ENCODE measurements around the gene CLEC16A. TPM values are rescaled to one million over a fixed set of nuclear protein-coding genes. Genes with fewer than 3 reads are reported as not detected.

The CLEC16A gene
- total and polyA plus RNA-seq, 2 experiments from 2014 or later = 9.9 to 24.1 TPM

GRCh38 chr16:11129378-11129781, 185.0 kb downstream of the CLEC16A start:
- Histone ChIP-seq H3K4me3 (no peak overlapping the region), H3K4me1 (ENCODE audit: insufficient read depth) (0 out of 2 replicates have a peak, but pooled peaks cover 3% of the 10 kb centered on the region), H3K27me3 (ENCODE audit: insufficient read depth) (no peaks in the 10 kb centered on the region), H3F3A (replicated peaks; ENCODE audit: low read depth) (no peaks in the 10 kb centered on the region), H3K27ac (ENCODE audit: low read depth) (no peak overlapping the region), H3K4me2 (no peak overlapping the region), H3K79me2 (replicated peaks; ENCODE audit: insufficient read depth) (no peaks in the 10 kb centered on the region), H2AFZ (no peak overlapping the region), H3K9me2 (ENCODE audit: insufficient read depth) (no peaks in the 10 kb centered on the region), H4K20me1 (replicated peaks; ENCODE audit: insufficient read depth) (no peaks in the 10 kb centered on the region), H3K36me3 (ENCODE audit: insufficient read depth) (no peaks in the 10 kb centered on the region)
- Mint-ChIP-seq H3K4me3 (no peak overlapping the region), H3K9me3 (no peaks in the 10 kb centered on the region), H3K36me3 (ENCODE audit: low read depth) (no peaks in the 10 kb centered on the region), H3K4me1 (peaks cover 9% of the 10 kb centered on the region; the same call in 1 of the 3 replicates), H3K27ac (no peak overlapping the region), H3K27me3 (ENCODE audit: insufficient read depth, low read depth, poor library complexity) (peaks cover 9% of the 10 kb centered on the region)
- DNase-seq (ENCODE audit: low spot score) (no peak), ATAC-seq (no peak)
- TF ChIP-seq EZH2phosphoT487 (IDR thresholded peaks at IDR 0.05; ENCODE audit: unreplicated experiment) (no peak), POLR2AphosphoS5 (IDR thresholded peaks at IDR 0.05; ENCODE audit: low read depth) (no peak), NANOG (IDR thresholded peaks at IDR 0.05; ENCODE audit: borderline replicate concordance) (no peak), ETS1 (IDR thresholded peaks at IDR 0.05) (no peak), CREB1 (CRISPR knock-in tag; IDR thresholded peaks at IDR 0.05; ENCODE audit: low read depth) (no peak)
- TF ChIP-seq, protein P1, sequence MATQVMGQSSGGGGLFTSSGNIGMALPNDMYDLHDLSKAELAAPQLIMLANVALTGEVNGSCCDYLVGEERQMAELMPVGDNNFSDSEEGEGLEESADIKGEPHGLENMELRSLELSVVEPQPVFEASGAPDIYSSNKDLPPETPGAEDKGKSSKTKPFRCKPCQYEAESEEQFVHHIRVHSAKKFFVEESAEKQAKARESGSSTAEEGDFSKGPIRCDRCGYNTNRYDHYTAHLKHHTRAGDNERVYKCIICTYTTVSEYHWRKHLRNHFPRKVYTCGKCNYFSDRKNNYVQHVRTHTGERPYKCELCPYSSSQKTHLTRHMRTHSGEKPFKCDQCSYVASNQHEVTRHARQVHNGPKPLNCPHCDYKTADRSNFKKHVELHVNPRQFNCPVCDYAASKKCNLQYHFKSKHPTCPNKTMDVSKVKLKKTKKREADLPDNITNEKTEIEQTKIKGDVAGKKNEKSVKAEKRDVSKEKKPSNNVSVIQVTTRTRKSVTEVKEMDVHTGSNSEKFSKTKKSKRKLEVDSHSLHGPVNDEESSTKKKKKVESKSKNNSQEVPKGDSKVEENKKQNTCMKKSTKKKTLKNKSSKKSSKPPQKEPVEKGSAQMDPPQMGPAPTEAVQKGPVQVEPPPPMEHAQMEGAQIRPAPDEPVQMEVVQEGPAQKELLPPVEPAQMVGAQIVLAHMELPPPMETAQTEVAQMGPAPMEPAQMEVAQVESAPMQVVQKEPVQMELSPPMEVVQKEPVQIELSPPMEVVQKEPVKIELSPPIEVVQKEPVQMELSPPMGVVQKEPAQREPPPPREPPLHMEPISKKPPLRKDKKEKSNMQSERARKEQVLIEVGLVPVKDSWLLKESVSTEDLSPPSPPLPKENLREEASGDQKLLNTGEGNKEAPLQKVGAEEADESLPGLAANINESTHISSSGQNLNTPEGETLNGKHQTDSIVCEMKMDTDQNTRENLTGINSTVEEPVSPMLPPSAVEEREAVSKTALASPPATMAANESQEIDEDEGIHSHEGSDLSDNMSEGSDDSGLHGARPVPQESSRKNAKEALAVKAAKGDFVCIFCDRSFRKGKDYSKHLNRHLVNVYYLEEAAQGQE (IDR thresholded peaks at IDR 0.05; ENCODE audit: unreplicated experiment) = no peak
- TF ChIP-seq, protein P2, sequence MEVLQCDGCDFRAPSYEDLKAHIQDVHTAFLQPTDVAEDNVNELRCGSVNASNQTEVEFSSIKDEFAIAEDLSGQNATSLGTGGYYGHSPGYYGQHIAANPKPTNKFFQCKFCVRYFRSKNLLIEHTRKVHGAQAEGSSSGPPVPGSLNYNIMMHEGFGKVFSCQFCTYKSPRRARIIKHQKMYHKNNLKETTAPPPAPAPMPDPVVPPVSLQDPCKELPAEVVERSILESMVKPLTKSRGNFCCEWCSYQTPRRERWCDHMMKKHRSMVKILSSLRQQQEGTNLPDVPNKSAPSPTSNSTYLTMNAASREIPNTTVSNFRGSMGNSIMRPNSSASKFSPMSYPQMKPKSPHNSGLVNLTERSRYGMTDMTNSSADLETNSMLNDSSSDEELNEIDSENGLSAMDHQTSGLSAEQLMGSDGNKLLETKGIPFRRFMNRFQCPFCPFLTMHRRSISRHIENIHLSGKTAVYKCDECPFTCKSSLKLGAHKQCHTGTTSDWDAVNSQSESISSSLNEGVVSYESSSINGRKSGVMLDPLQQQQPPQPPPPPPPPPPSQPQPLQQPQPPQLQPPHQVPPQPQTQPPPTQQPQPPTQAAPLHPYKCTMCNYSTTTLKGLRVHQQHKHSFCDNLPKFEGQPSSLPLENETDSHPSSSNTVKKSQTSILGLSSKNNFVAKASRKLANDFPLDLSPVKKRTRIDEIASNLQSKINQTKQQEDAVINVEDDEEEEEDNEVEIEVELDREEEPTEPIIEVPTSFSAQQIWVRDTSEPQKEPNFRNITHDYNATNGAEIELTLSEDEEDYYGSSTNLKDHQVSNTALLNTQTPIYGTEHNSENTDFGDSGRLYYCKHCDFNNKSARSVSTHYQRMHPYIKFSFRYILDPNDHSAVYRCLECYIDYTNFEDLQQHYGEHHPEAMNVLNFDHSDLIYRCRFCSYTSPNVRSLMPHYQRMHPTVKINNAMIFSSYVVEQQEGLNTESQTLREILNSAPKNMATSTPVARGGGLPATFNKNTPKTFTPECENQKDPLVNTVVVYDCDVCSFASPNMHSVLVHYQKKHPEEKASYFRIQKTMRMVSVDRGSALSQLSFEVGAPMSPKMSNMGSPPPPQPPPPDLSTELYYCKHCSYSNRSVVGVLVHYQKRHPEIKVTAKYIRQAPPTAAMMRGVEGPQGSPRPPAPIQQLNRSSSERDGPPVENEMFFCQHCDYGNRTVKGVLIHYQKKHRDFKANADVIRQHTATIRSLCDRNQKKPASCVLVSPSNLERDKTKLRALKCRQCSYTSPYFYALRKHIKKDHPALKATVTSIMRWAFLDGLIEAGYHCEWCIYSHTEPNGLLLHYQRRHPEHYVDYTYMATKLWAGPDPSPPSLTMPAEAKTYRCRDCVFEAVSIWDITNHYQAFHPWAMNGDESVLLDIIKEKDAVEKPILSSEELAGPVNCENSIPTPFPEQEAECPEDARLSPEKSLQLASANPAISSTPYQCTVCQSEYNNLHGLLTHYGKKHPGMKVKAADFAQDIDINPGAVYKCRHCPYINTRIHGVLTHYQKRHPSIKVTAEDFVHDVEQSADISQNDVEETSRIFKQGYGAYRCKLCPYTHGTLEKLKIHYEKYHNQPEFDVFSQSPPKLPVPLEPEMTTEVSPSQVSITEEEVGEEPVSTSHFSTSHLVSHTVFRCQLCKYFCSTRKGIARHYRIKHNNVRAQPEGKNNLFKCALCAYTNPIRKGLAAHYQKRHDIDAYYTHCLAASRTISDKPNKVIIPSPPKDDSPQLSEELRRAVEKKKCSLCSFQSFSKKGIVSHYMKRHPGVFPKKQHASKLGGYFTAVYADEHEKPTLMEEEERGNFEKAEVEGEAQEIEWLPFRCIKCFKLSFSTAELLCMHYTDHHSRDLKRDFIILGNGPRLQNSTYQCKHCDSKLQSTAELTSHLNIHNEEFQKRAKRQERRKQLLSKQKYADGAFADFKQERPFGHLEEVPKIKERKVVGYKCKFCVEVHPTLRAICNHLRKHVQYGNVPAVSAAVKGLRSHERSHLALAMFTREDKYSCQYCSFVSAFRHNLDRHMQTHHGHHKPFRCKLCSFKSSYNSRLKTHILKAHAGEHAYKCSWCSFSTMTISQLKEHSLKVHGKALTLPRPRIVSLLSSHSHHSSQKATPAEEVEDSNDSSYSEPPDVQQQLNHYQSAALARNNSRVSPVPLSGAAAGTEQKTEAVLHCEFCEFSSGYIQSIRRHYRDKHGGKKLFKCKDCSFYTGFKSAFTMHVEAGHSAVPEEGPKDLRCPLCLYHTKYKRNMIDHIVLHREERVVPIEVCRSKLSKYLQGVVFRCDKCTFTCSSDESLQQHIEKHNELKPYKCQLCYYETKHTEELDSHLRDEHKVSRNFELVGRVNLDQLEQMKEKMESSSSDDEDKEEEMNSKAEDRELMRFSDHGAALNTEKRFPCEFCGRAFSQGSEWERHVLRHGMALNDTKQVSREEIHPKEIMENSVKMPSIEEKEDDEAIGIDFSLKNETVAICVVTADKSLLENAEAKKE (CRISPR knock-in tag; IDR thresholded peaks at IDR 0.05) = no peak

Measured in GM23338 (cell line).